Hepatocyte (in vitro differentiated cells): ENCODE measurements around the gene ALKBH4.
"Not testable (repeated sequence)": the region's sequence is repeated elsewhere in the genome, so short reads cannot be mapped to it uniquely, and the experiment has no call there.

Source experiments
- CTCF ChIP-seq: fragments of 200-600 bp; sonication (generic); IDR thresholded peaks from 2 replicates; pipeline ENCODE4 v1.5.1; 2016; ENCODE audit warnings: antibody characterized with exemption, mild to moderate bottlenecking; ENCODE audit not compliant: poor library complexity
- EZH2 ChIP-seq: fragments of 200-600 bp; sonication (generic); IDR thresholded peaks from 2 replicates; pipeline ENCODE4 v1.6.1; 2016; ENCODE audit warnings: antibody characterized with exemption, mild to moderate bottlenecking, borderline replicate concordance
- EZH2phosphoT487 ChIP-seq: fragments of 200-600 bp; sonication (generic); IDR thresholded peaks from one replicate; pipeline ENCODE4 v1.6.1; 2018; ENCODE audit warnings: antibody characterized with exemption, mild to moderate bottlenecking, low read depth, moderate library complexity; ENCODE audit not compliant: unreplicated experiment, severe bottlenecking

GRCh38 chr7:102474116-102474515 lies 9.5 kb upstream of the ALKBH4 start:
- not testable (repeated sequence) for TF ChIP-seq CTCF, EZH2, EZH2phosphoT487
